Endometrial microvascular endothelial cells (primary cell): Measurements from ENCODE around the gene PAN3. TPM values are rescaled to one million over a fixed set of nuclear protein-coding genes. Genes with fewer than 3 reads are reported as not detected.

ENCODE experiments used
- total RNA-seq: library from RNA; depleted of rRNA; stranded (reverse); fragments of >200 nt; gene quantifications from one replicate; pipeline ENCODE4 v1.2.3, GENCODE V29; 2015; ENCODE audit errors: inconsistent ontology term

Gene PAN3
- total RNA-seq, 1 donor from 2014 or later = 18.1 TPM

Other genes starting within 250 kb of the PAN3 start
- gene PDX1, start 218.5 kb upstream of the PAN3 start, total RNA-seq = not detected
- gene CDX2, start 169.2 kb upstream of the PAN3 start, total RNA-seq = not detected
- not detected for gene URAD, start 149.9 kb upstream of the PAN3 start, total RNA-seq
- gene FLT3, start 38.0 kb upstream of the PAN3 start, total RNA-seq = not detected